Liver (tissue), 9 donors: ENCODE data around the gene FAM234B. TPM values are rescaled to one million over a fixed set of nuclear protein-coding genes. Genes with fewer than 3 reads are reported as not detected.

Source experiments
- DNase-seq: peaks from one replicate; pipeline ENCODE4 v3.0.0-alpha.2; 2017; ENCODE audit warnings: low spot score
- H3K27ac ChIP-seq, 2 donors: one replicate each; pipeline ENCODE4 v1.7.0; 2013; ENCODE audit warnings: inconsistent platforms in 2 of 2, low read length in 2 of 2, control low read depth in 1 of 2, low read depth in 1 of 2, mild to moderate bottlenecking in 1 of 2
- H3K27me3 ChIP-seq, 4 donors: one replicate each; pipeline versions ENCODE4 v1.6.1 to v1.7.0; 2013; ENCODE audit warnings: low read length in 3 of 4, inconsistent platforms in 1 of 4, mild to moderate bottlenecking in 1 of 4, moderate library complexity in 1 of 4; ENCODE audit not compliant: control insufficient read depth in 4 of 4, insufficient read depth in 4 of 4
- H3K36me3 ChIP-seq, 4 donors: one replicate each; pipeline versions ENCODE4 v1.6.1 to v1.7.0; 2013; ENCODE audit warnings: low read length in 3 of 4, mild to moderate bottlenecking in 3 of 4, low read depth in 1 of 4, moderate library complexity in 1 of 4; ENCODE audit not compliant: control insufficient read depth in 4 of 4, insufficient read depth in 3 of 4
- H3K4me1 ChIP-seq, 4 donors: one replicate each; pipeline versions ENCODE4 v1.6.1 to v1.7.0; 2013; ENCODE audit warnings: low read length in 3 of 4, mild to moderate bottlenecking in 3 of 4, moderate library complexity in 1 of 4; ENCODE audit not compliant: control insufficient read depth in 4 of 4, insufficient read depth in 4 of 4
- H3K4me3 ChIP-seq, 3 donors: one replicate each; pipeline versions ENCODE4 v1.6.1 to v1.7.0; 2013; ENCODE audit warnings: low read length in 3 of 3, control low read depth in 1 of 3, low read depth in 1 of 3, mild to moderate bottlenecking in 1 of 3
- H3K9ac ChIP-seq, 2 donors: one replicate each; pipeline ENCODE4 v1.7.0; 2013; ENCODE audit warnings: low read length in 2 of 2, mild to moderate bottlenecking in 2 of 2, moderate library complexity in 2 of 2, control low read depth in 1 of 2, low read depth in 1 of 2
- H3K9me3 ChIP-seq, 4 donors: one replicate each; pipeline versions ENCODE4 v1.6.1 to v1.7.0; 2013; ENCODE audit warnings: low read length in 3 of 4; ENCODE audit not compliant: control insufficient read depth in 4 of 4
- EGR1 ChIP-seq, 2 donors: IDR thresholded peaks; 2 replicates each; pipeline ENCODE4 v1.6.1; 2016 to 2018; ENCODE audit warnings: antibody characterized with exemption in 2 of 2, low read depth in 2 of 2
- FOXA1 ChIP-seq: IDR thresholded peaks from 2 replicates; pipeline ENCODE4 v1.6.1; 2016; ENCODE audit warnings: antibody characterized with exemption
- FOXA2 ChIP-seq: IDR thresholded peaks from 2 replicates; pipeline ENCODE4 v1.6.1; 2016; ENCODE audit warnings: antibody characterized with exemption
- GABPA ChIP-seq, 2 donors: IDR thresholded peaks in 1 of 2; conservative IDR thresholded peaks in 1 of 2; 2 replicates each; pipeline ENCODE4 v1.6.1; 2016; ENCODE audit warnings: antibody characterized with exemption in 2 of 2, mild to moderate bottlenecking in 1 of 2, moderate library complexity in 1 of 2
- HNF4A ChIP-seq, 2 donors: conservative IDR thresholded peaks; 2 replicates each; pipeline ENCODE4 v1.6.1; 2016; ENCODE audit warnings: antibody characterized with exemption in 2 of 2, mild to moderate bottlenecking in 2 of 2
- HNF4G ChIP-seq: IDR thresholded peaks from 2 replicates; pipeline ENCODE4 v1.6.1; 2016; ENCODE audit warnings: antibody characterized with exemption
- JUND ChIP-seq, 2 donors: IDR thresholded peaks; 2 replicates each; pipeline ENCODE4 v1.6.1; 2016; ENCODE audit warnings: antibody characterized with exemption in 2 of 2
- NR2F2 ChIP-seq: IDR thresholded peaks from 2 replicates; pipeline ENCODE4 v1.6.1; 2016; ENCODE audit warnings: antibody characterized with exemption
- RAD21 ChIP-seq, 2 donors: IDR thresholded peaks; 2 replicates each; pipeline ENCODE4 v1.6.1; 2016; ENCODE audit warnings: antibody characterized with exemption in 2 of 2, mild to moderate bottlenecking in 2 of 2
- REST ChIP-seq: IDR thresholded peaks from 2 replicates; pipeline ENCODE4 v1.6.1; 2016; ENCODE audit warnings: antibody characterized with exemption, mild to moderate bottlenecking
- RXRA ChIP-seq, 2 donors: IDR thresholded peaks; 2 replicates each; pipeline ENCODE4 v1.6.1; 2017 to 2018; ENCODE audit warnings: antibody characterized with exemption in 2 of 2, mild to moderate bottlenecking in 1 of 2
- SP1 ChIP-seq: IDR thresholded peaks from 2 replicates; pipeline ENCODE4 v1.6.1; 2018; ENCODE audit warnings: antibody characterized with exemption, mild to moderate bottlenecking
- TAF1 ChIP-seq: conservative IDR thresholded peaks from 2 replicates; pipeline ENCODE4 v1.6.1; 2016; ENCODE audit warnings: antibody characterized with exemption, mild to moderate bottlenecking
- YY1 ChIP-seq: IDR thresholded peaks from 2 replicates; pipeline ENCODE4 v1.6.1; 2016; ENCODE audit warnings: antibody characterized with exemption, mild to moderate bottlenecking
- WGBS: extraction: QIAGEN DNeasy Blood & Tissue Kit; methylation state at CpG from one replicate; pipeline ENCODE4 v1.1.7; 2013; 5-methylcytosine and 5-hydroxymethylcytosine counted together
- polyA plus RNA-seq, 2 donors: library from polyadenylated mRNA; stranded (reverse) in 1 of 2; unstranded in 1 of 2; fragments of 200-250 nt in 1 of 2; fragments of >200 nt in 1 of 2; fragmentation: Nextera tagmentation in 1 of 2; extraction: Ambion mirVana in 1 of 2; gene quantifications; one replicate each; pipeline versions ENCODE4 v1.2.1 to v1.2.3, GENCODE V29; 2013 to 2015
- total RNA-seq, 2 donors: library from RNA; depleted of rRNA; stranded (reverse); fragments of >200 nt; gene quantifications; one replicate each; pipeline ENCODE4 v1.2.3, GENCODE V29; 2014
- TF ChIP-seq, protein P1 (sequence below): IDR thresholded peaks from 2 replicates; pipeline ENCODE4 v1.6.1; 2016; ENCODE audit warnings: antibody characterized with exemption
- TF ChIP-seq, protein P2 (sequence below): IDR thresholded peaks from 2 replicates; pipeline ENCODE4 v1.6.1; 2016; ENCODE audit warnings: antibody characterized with exemption
- donor health status: healthy.
- donor health status: healthy.
- donor health status: healthy.
- donor health status: healthy.
- donor health status: healthy.

The FAM234B gene
- total and polyA plus RNA-seq, 4 donors, result 1.7 to 8.0 (median 3.2) TPM

- 98% methylated on average over 10 of the region's 10 CpGs for WGBS
- Histone ChIP-seq H3K9ac (no peak overlapping the region), H3K4me3 (peak overlapping the region in 1 of 3 donors; percentile 37), H3K27ac (no peak overlapping the region), H3K4me1 (peaks cover 10 to 66% (median 48%) of the 10 kb centered on the region in 4 donors), H3K36me3 (no peaks in the 10 kb centered on the region), H3K27me3 (no peaks in the 10 kb centered on the region), H3K9me3 (no peaks in the 10 kb centered on the region)
- DNase-seq, result no peak
- TF ChIP-seq HNF4A (conservative IDR thresholded peaks at IDR 0.05) (no peak), RXRA (IDR thresholded peaks at IDR 0.05) (no peak), SP1 (no peak), REST (no peak), JUND (IDR thresholded peaks at IDR 0.05) (no peak), EGR1 (IDR thresholded peaks at IDR 0.05; ENCODE audit: low read depth in 2 of 2) (no peak), RAD21 (IDR thresholded peaks at IDR 0.05) (no peak)
- TF ChIP-seq, protein P1, sequence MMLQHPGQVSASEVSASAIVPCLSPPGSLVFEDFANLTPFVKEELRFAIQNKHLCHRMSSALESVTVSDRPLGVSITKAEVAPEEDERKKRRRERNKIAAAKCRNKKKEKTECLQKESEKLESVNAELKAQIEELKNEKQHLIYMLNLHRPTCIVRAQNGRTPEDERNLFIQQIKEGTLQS, result no peak
Observed at GRCh38 chr12:13002301-13003097, 41.7 kb upstream of the FAM234B start.

DNA sequence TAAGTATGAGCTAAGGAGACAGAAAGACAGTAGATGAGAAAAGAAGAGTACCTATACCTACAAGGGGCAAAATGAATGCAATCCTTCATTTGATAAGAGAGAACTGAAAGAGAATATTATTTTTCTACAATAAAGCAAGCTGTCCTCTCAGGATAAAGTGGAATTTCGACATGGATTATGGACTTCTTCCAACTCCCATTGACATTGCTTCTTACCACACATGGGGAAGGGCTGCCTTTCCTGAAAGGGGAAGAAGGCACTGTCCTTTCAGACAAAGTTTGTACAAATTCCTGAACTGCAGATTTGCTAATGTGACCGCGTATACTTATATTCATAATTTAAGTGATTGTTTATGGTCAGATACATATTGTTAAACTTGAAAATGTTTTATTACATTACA lies 39.8 kb upstream of the FAM234B start:
- no peak for DNase-seq
- WGBS, result 38% methylated on average over 3 of the region's 3 CpGs
- Histone ChIP-seq H3K4me3 (no peak overlapping the region), H3K9me3 (no peaks in the 10 kb centered on the region), H3K27ac (no peak overlapping the region), H3K9ac (no peak overlapping the region), H3K27me3 (no peaks in the 10 kb centered on the region), H3K36me3 (no peaks in the 10 kb centered on the region), H3K4me1 (peaks cover 5 to 48% (median 31%) of the 10 kb centered on the region in 4 donors)
- TF ChIP-seq HNF4A (conservative IDR thresholded peaks at IDR 0.05) (peak; percentile 44 to 48), FOXA1 (no peak), SP1 (no peak), YY1 (peak; percentile 54), FOXA2 (no peak), RAD21 (IDR thresholded peaks at IDR 0.05) (peak in 1 of 2 donors; percentile 21), RXRA (IDR thresholded peaks at IDR 0.05) (peak in 1 of 2 donors; percentile 44), GABPA (IDR thresholded peaks at IDR 0.05 in 1 of 2, conservative IDR thresholded peaks at IDR 0.05 in 1 of 2) (no peak), TAF1 (no peak)
- TF ChIP-seq, protein P2, sequence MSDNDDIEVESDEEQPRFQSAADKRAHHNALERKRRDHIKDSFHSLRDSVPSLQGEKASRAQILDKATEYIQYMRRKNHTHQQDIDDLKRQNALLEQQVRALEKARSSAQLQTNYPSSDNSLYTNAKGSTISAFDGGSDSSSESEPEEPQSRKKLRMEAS, result peak; percentile 35

DNA sequence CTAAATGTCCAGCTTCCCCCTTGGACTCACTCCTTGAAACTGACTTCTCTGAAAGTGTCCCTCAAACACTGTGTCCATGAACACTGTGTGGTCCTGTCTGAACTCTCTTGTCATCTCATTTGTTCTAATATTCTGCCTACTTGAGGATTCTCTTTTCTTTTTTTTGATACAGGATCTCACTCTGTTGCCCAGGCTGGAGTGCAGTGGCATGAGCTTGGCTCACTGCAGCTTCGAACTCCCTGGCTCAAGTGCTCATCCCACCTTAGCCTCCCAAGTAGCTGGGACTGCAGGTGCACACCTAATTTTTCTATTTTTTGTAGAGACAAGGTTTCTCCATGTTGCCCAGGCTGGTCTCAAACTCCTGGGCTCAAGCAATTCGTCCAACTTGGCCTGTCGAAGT lies 39.2 kb upstream of the FAM234B start:
- no peak overlapping the region for H3K27ac ChIP-seq
- WGBS, result 42% methylated on average over 3 of the region's 3 CpGs
- no peaks in the 10 kb centered on the region for H3K9me3 ChIP-seq
- H3K4me3 ChIP-seq, result no peak overlapping the region
- no peaks in the 10 kb centered on the region for H3K36me3 ChIP-seq
- H3K4me1 ChIP-seq, result peaks cover 5 to 48% (median 31%) of the 10 kb centered on the region in 4 donors
- no peak overlapping the region for H3K9ac ChIP-seq
- TF ChIP-seq, protein P1, result no peak
- TF ChIP-seq JUND (IDR thresholded peaks at IDR 0.05) (no peak), FOXA2 (no peak), HNF4G (no peak), SP1 (no peak), GABPA (IDR thresholded peaks at IDR 0.05 in 1 of 2, conservative IDR thresholded peaks at IDR 0.05 in 1 of 2) (no peak), EGR1 (IDR thresholded peaks at IDR 0.05; ENCODE audit: low read depth in 2 of 2) (no peak), NR2F2 (no peak), FOXA1 (no peak), REST (no peak), RXRA (IDR thresholded peaks at IDR 0.05) (no peak), HNF4A (conservative IDR thresholded peaks at IDR 0.05) (no peak)
- DNase-seq, result no peak
- H3K27me3 ChIP-seq, result no peaks in the 10 kb centered on the region
